ENCODE data around the gene TERT.

GRCh38 chr5:1298723-1299510 lies 4.0 kb upstream of the TERT start:
- TF ChIP-seq EZH2phosphoT487 (IDR thresholded peaks at IDR 0.05; ENCODE audit: borderline replicate concordance, low read length) (no peak), CTCF (conservative IDR thresholded peaks at IDR 0.05; ENCODE audit: low read depth, low read length) (no peak), EZH2 (IDR thresholded peaks at IDR 0.05; ENCODE audit: low read length, unreplicated experiment) (no peak)

Measured in PC-3 (cell line).